SK-MEL-5 (cell line): Measurements from ENCODE around the gene NSUN4. TPM values are rescaled to one million over a fixed set of nuclear protein-coding genes. Genes with fewer than 3 reads are reported as not detected.

Experiments
- total RNA-seq: library from RNA; depleted of rRNA; stranded (reverse); fragments of >200 nt; shearing (Covaris generic); gene quantifications from 2 replicates; pipeline ENCODE4 v1.2.3, GENCODE V29; 2014; rRNA removed

NSUN4 gene
- total RNA-seq, 1 experiment from 2014 or later, result 8.7 TPM

Other genes starting within 250 kb of the NSUN4 start
- 10.9 and 11.6 TPM in 2 replicates for gene PIK3R3, start 208.2 kb upstream of the NSUN4 start, total RNA-seq
- not detected in 2 replicates for gene TSPAN1, start 165.7 kb upstream of the NSUN4 start, total RNA-seq
- gene P3R3URF, start 164.3 kb upstream of the NSUN4 start, total RNA-seq, result not detected in 2 replicates
- gene POMGNT1, start 142.4 kb upstream of the NSUN4 start, total RNA-seq, result 120 and 125 TPM in 2 replicates
- 6.3 and 7.0 TPM in 2 replicates for gene LURAP1, start 137.5 kb upstream of the NSUN4 start, total RNA-seq
- gene RAD54L, start 93.0 kb upstream of the NSUN4 start, total RNA-seq, result 3.3 TPM in 2 replicates
- 36.9 and 42.8 TPM in 2 replicates for gene LRRC41, start 37.2 kb upstream of the NSUN4 start, total RNA-seq
- 653 and 801 TPM in 2 replicates for gene UQCRH, start 37.1 kb upstream of the NSUN4 start, total RNA-seq
- gene FAAH, start 53.5 kb downstream of the NSUN4 start, total RNA-seq, result 1.4 and 2.1 TPM in 2 replicates
- 0.03 TPM in 1 of 2 replicates, not detected in the other for gene DMBX1, start 149.0 kb downstream of the NSUN4 start, total RNA-seq
- not detected in 2 replicates for gene KNCN, start 210.8 kb downstream of the NSUN4 start, total RNA-seq